Measurements from ENCODE around the gene LYPD6B.

The LYPD6B gene

GRCh38 chr2:149149007-149149297 lies 110.5 kb downstream of the LYPD6B start:
- CTCF ChIA-PET: no interaction called here
- H3K9me3 Mint-ChIP-seq: no peaks in the 10 kb centered on the region
- no peak overlapping the region for H3K27ac Mint-ChIP-seq
- H3K27me3 Mint-ChIP-seq: peaks cover 3% of the 10 kb centered on the region
- H3K36me3 Mint-ChIP-seq: no peaks in the 10 kb centered on the region
- H3K4me1 Mint-ChIP-seq: no peaks in the 10 kb centered on the region
- DNase-seq: no peak
- no peak overlapping the region for H3K4me3 Mint-ChIP-seq

- H3K27ac Mint-ChIP-seq: no peak overlapping the region
- no peaks in the 10 kb centered on the region for H3K4me1 Mint-ChIP-seq
- H3K9me3 Mint-ChIP-seq: no peaks in the 10 kb centered on the region
- peaks cover 10% of the 10 kb centered on the region for H3K27me3 Mint-ChIP-seq
- H3K36me3 Mint-ChIP-seq: no peaks in the 10 kb centered on the region
- CTCF ChIA-PET: interaction anchor here (1.4 kb wide), 1 partner anchor 8 kb away, joined by 3 read pairs; no protein-coding TSS in a partner anchor
- no peak for DNase-seq
- H3K4me3 Mint-ChIP-seq: no peak overlapping the region
These were observed 114.0 kb downstream of the LYPD6B start for GRCh38 chr2:149152469-149152953.

GRCh38 chr2:149155196-149155969 lies 116.9 kb downstream of the LYPD6B start:
- H3K27me3 Mint-ChIP-seq: peaks cover 10% of the 10 kb centered on the region
- H3K27ac Mint-ChIP-seq: no peak overlapping the region
- no peak overlapping the region for H3K4me3 Mint-ChIP-seq
- H3K4me1 Mint-ChIP-seq: no peaks in the 10 kb centered on the region
- CTCF ChIA-PET: no interaction called here
- no peaks in the 10 kb centered on the region for H3K9me3 Mint-ChIP-seq
- H3K36me3 Mint-ChIP-seq: no peaks in the 10 kb centered on the region
- no peak for DNase-seq

DNA sequence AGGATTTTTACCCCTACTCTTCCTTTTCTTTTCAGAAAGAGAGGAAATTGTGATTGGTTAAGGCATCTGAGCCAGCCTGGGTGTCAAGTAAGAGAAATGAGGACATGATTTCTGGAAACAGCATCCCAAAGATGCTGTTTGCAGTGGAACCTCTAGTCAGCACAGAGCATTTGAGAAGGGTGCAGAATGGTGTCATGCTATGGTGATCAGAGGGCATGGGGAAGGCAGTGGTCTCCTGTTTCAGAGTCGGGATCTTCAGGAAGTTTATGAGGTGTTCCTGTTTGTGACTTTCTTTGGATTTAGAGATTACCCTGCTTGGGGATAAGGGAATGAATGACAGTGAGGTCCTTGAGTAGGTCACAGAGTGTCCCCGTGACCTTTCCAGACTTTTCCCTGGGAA lies 117.5 kb downstream of the LYPD6B start:
- no peak for DNase-seq
- H3K36me3 Mint-ChIP-seq: no peaks in the 10 kb centered on the region
- no peak overlapping the region for H3K4me3 Mint-ChIP-seq
- H3K27me3 Mint-ChIP-seq: peaks cover 14% of the 10 kb centered on the region
- H3K4me1 Mint-ChIP-seq: peaks cover 4% of the 10 kb centered on the region
- CTCF ChIA-PET: no interaction called here
- H3K9me3 Mint-ChIP-seq: no peaks in the 10 kb centered on the region
- H3K27ac Mint-ChIP-seq: no peak overlapping the region

GRCh38 chr2:149156971-149157740 lies 118.7 kb downstream of the LYPD6B start:
- CTCF ChIA-PET: interaction anchor here (0.7 kb wide), 1 partner anchor 144 kb away, joined by 3 read pairs; no protein-coding TSS in a partner anchor
- Mint-ChIP-seq H3K27ac (no peak overlapping the region), H3K4me1 (peaks cover 11% of the 10 kb centered on the region), H3K9me3 (no peaks in the 10 kb centered on the region), H3K27me3 (peaks cover 11% of the 10 kb centered on the region), H3K36me3 (no peaks in the 10 kb centered on the region), H3K4me3 (no peak overlapping the region)
- no peak for DNase-seq

GRCh38 chr2:149158957-149159356 lies 120.5 kb downstream of the LYPD6B start:
- Mint-ChIP-seq H3K9me3 (no peaks in the 10 kb centered on the region), H3K27me3 (peaks cover 15% of the 10 kb centered on the region)

GRCh38 chr2:149160195-149160594 lies 121.7 kb downstream of the LYPD6B start:
- Mint-ChIP-seq H3K27ac (no peak overlapping the region), H3K27me3 (peaks cover 15% of the 10 kb centered on the region), H3K9me3 (no peaks in the 10 kb centered on the region), H3K36me3 (no peaks in the 10 kb centered on the region), H3K4me3 (no peak overlapping the region), H3K4me1 (peaks cover 11% of the 10 kb centered on the region)
- DNase-seq: no peak
- CTCF ChIA-PET: interaction anchor here (1.5 kb wide), 1 partner anchor 9 kb away, joined by 3 read pairs; no protein-coding TSS in a partner anchor

More at GRCh38 chr2:149158957-149159356, 120.5 kb downstream of the LYPD6B start:
- peaks cover 11% of the 10 kb centered on the region for H3K4me1 Mint-ChIP-seq
- CTCF ChIA-PET: no interaction called here
- DNase-seq: no peak
- H3K36me3 Mint-ChIP-seq: no peaks in the 10 kb centered on the region
- H3K4me3 Mint-ChIP-seq: no peak overlapping the region
- no peak overlapping the region for H3K27ac Mint-ChIP-seq

- no peak overlapping the region for H3K4me3 Mint-ChIP-seq
These were observed 122.3 kb downstream of the LYPD6B start for GRCh38 chr2:149160701-149161217.

DNA sequence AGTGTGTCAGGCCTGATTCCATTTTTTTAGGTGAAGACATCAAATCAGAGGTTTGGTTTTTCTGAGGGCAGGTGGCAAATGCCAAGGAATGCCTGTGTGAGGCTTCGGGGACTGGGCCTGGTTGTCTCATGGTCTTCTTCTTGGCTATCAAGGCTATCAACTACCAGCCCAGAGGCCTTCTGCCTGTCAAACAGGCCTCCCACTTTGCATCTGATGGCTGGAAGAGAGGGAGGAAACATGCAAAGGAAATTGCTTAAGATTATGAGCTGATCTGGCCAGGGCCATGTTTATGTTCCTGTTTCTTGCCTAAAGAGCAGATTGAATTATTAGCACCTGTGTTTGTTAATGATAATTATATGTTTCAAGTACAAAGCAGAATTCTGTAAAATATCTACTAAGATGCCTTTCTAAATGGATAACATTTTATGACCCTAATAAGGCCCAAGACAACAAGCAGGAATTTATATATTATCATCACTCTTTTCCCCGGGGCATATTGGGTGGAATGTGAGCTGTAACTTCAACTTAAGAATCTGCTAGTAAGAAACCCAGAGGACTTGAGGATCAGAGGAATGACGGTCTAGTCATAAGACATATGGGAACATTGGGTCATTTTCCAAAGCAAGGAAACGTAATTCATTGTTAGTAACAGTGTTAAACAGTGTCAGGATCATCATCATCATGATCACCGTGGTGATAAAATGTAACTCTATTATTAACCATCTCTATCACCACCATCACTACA lies 123.2 kb downstream of the LYPD6B start:
- H3K4me3 Mint-ChIP-seq: no peak overlapping the region
- peaks cover 12% of the 10 kb centered on the region for H3K27me3 Mint-ChIP-seq
- H3K4me1 Mint-ChIP-seq: peaks cover 11% of the 10 kb centered on the region

More at GRCh38 chr2:149160701-149161217, 122.3 kb downstream of the LYPD6B start:
- Mint-ChIP-seq H3K36me3 (no peaks in the 10 kb centered on the region), H3K27ac (no peak overlapping the region), H3K27me3 (peaks cover 15% of the 10 kb centered on the region), H3K4me1 (peaks cover 11% of the 10 kb centered on the region), H3K9me3 (no peaks in the 10 kb centered on the region)
- CTCF ChIA-PET: interaction anchor here (1.5 kb wide), 1 partner anchor 9 kb away, joined by 3 read pairs; no protein-coding TSS in a partner anchor
- DNase-seq: peak; percentile 23

GRCh38 chr2:149164296-149164695 lies 125.8 kb downstream of the LYPD6B start:
- H3K4me3 Mint-ChIP-seq: no peak overlapping the region
- no peaks in the 10 kb centered on the region for H3K36me3 Mint-ChIP-seq
- no peak overlapping the region for H3K27ac Mint-ChIP-seq
- peaks cover 21% of the 10 kb centered on the region for H3K27me3 Mint-ChIP-seq
- CTCF ChIA-PET: no interaction called here
- no peak for DNase-seq
- peaks cover 19% of the 10 kb centered on the region for H3K4me1 Mint-ChIP-seq
- H3K9me3 Mint-ChIP-seq: no peaks in the 10 kb centered on the region

More for the DNA sequence above, 123.2 kb downstream of the LYPD6B start:
- CTCF ChIA-PET: no interaction called here
- Mint-ChIP-seq H3K27ac (no peak overlapping the region), H3K36me3 (no peaks in the 10 kb centered on the region), H3K9me3 (no peaks in the 10 kb centered on the region)
- no peak for DNase-seq

GRCh38 chr2:149164827-149165226 lies 126.3 kb downstream of the LYPD6B start:
- H3K4me1 Mint-ChIP-seq: peaks cover 19% of the 10 kb centered on the region
- CTCF ChIA-PET: no interaction called here
- no peak overlapping the region for H3K4me3 Mint-ChIP-seq
- no peak overlapping the region for H3K27ac Mint-ChIP-seq
- no peak for DNase-seq
- no peaks in the 10 kb centered on the region for H3K36me3 Mint-ChIP-seq
- H3K27me3 Mint-ChIP-seq: peaks cover 21% of the 10 kb centered on the region
- H3K9me3 Mint-ChIP-seq: no peaks in the 10 kb centered on the region

GRCh38 chr2:149167001-149167780 lies 128.7 kb downstream of the LYPD6B start:
- peak overlapping the region; percentile 35 for H3K27ac Mint-ChIP-seq
- CTCF ChIA-PET: no interaction called here
- no peaks in the 10 kb centered on the region for H3K36me3 Mint-ChIP-seq

DNA sequence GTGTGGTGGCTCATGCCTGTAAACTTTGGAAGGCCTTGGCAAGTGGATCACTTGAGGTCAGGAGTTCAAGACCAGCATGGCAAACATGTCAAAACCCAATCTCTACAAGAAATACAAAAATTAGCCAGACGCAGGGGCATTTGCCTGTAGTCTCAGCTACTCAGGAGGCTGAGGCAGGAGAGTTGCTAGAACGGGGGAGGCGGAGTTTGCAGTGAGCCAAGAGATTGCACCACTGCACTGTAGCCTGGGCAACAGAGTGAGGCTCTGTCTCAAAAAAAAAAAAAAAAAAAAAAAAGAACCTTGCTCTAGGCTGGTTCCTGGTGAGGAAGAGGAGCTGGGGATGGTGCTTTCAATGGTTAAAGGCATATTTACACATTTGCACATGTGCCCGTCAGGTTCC lies 129.4 kb downstream of the LYPD6B start:
- Mint-ChIP-seq H3K9me3 (peaks cover 9% of the 10 kb centered on the region), H3K27me3 (peaks cover 16% of the 10 kb centered on the region), H3K4me3 (no peak overlapping the region), H3K4me1 (peaks cover 8% of the 10 kb centered on the region), H3K27ac (no peak overlapping the region), H3K36me3 (no peaks in the 10 kb centered on the region)
- no peak for DNase-seq
- CTCF ChIA-PET: no interaction called here

More at GRCh38 chr2:149167001-149167780, 128.7 kb downstream of the LYPD6B start:
- H3K4me1 Mint-ChIP-seq: peaks cover 8% of the 10 kb centered on the region
- peaks cover 6% of the 10 kb centered on the region for H3K9me3 Mint-ChIP-seq
- peak; percentile 38 for DNase-seq
- peaks cover 16% of the 10 kb centered on the region for H3K27me3 Mint-ChIP-seq
- no peak overlapping the region for H3K4me3 Mint-ChIP-seq

Data from activated naive CD4-positive, alpha-beta T cell treated with anti-CD3 and anti-CD28 coated beads, Interleukin-2, amount 10 ng/mL, durations not matched to agents 7 days and 5 days (primary cell).